HG02943 (cell line): Measurements from ENCODE around the gene SLC6A17.

Experiments used
- ATAC-seq: cut with Tn5 transposase; IDR thresholded peaks from one replicate; pipeline ENCODE4 v1.9.1; 2021; ENCODE audit warnings: mild to moderate bottlenecking, low read depth, moderate library complexity; ENCODE audit not compliant: unreplicated experiment

The SLC6A17 gene

GRCh38 chr1:110134050-110134595, 16.2 kb upstream of the SLC6A17 start:
- ATAC-seq, result no peak

DNA sequence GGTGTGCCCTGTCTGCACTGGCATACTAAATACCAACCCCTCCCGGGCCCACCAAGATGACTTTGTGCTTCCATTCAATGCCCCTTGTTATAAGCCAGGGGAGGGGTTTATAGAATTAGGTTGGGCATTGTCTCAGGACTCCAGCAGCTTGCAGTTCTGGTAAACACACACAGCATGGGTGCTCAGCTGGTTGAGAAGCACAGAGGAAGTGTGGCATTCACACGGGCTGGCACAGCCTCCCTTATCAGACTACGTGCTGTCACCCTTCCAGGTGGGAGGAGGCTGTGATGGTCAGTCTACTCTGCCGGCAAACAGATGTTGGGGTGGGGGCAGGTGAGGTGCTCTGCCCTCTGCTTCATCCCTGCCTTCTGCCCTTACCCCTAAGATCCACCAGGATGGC, 15.0 kb upstream of the SLC6A17 start:
- ATAC-seq, result no peak

- no peak for ATAC-seq
Observed at GRCh38 chr1:110135666-110136065, 14.6 kb upstream of the SLC6A17 start.

- ATAC-seq, result no peak
Observed at GRCh38 chr1:110136911-110137310, 13.4 kb upstream of the SLC6A17 start.

DNA sequence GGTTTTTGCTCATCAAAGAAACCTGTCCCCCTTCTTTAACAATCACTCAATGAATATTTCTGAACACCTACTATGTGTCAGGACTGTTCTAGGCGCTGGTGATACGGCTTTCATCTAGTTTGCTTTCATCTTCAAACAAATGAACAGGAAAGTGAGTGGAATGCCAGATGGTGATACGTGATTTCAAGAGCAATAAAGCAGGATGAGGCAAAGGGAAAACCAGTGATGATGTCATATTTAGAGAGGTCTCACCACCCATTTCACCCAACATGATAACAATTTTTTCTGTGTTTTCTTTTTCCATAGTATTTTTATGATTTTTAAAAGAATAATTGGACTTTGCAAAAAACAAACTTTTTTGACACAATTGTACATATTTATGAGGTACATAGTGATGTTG, 11.3 kb upstream of the SLC6A17 start:
- ATAC-seq, result no peak

DNA sequence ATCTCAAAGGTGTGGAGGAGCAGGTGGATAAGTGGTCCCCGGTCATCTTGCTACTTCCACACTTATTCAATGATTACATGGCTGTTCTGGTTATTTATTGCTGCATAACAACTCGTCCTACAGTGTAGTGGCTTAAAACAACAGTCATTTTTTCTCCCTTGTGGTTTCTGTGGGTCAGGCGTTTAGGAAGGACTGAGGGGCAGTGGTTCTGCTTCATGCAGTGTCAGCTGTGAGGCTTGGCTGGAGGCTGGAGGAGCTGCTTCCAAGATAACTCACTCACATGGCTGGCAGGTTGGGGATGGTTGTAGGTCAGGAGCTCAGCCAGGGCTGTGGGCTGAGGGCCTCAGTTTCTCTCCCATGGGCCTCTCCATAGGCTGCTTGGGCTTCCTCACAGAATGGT, 5.9 kb upstream of the SLC6A17 start:
- ATAC-seq, result no peak

- ATAC-seq, result no peak
Observed at GRCh38 chr1:110148961-110149360, 1.3 kb upstream of the SLC6A17 start.

DNA sequence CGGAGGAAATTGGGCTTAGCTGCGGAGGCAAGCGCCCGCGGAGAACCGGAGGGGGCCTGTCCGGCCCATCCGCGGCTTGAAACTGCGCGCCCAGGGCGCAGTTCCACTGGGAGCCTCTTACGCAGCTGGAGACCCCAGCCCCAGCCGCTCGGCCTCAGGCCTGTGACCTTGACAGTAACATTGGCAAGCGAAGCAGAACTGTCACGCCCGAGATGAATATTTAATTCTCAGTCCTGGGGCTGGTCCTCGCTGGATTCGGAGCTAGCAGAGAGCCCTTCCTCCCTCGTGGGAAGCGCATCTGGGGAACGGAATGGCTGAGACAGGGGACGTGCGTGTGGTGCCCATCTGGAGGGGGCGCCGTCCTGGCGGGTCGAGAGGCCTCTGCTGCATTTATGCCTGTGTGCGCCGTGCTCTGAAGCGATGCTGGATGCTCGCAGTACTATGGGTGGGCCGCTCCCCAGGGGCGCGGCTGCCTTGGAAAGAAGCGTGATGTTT, 928 bp downstream of the SLC6A17 start:
- ATAC-seq, result no peak

DNA sequence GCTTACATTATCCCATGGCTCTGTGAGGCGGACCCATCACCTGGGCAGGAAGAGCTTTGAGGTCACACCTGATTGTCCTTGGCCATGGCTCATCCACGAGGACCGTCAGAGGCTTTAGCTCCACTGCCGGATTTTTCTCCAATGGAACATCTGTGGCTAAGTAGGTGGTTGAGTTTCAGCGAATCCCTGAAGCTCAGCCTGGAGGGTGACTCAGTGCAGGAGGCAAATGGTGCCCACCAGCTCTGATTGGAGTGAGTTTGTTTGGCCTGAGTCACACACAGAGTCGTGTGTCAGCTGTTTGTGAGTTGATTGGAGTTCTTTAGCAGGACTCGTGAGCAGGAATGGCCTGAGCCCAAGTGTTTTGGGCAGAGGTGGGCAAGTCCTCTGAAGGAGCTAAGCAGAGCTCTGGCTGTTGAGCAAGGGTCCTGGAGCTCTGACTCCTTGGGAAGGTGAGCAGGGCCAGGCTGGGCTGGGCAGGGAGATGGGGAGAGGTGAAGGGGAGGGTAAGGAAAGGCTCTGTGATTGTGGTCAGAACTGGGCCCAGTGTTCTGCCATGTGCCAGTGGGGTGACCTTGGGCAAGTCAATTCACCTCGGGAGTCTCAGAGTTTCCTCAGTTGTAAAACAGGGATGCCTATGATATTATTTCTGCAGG, 2.0 kb downstream of the SLC6A17 start:
- no peak for ATAC-seq

GRCh38 chr1:110153407-110153950, 3.2 kb downstream of the SLC6A17 start:
- no peak for ATAC-seq

DNA sequence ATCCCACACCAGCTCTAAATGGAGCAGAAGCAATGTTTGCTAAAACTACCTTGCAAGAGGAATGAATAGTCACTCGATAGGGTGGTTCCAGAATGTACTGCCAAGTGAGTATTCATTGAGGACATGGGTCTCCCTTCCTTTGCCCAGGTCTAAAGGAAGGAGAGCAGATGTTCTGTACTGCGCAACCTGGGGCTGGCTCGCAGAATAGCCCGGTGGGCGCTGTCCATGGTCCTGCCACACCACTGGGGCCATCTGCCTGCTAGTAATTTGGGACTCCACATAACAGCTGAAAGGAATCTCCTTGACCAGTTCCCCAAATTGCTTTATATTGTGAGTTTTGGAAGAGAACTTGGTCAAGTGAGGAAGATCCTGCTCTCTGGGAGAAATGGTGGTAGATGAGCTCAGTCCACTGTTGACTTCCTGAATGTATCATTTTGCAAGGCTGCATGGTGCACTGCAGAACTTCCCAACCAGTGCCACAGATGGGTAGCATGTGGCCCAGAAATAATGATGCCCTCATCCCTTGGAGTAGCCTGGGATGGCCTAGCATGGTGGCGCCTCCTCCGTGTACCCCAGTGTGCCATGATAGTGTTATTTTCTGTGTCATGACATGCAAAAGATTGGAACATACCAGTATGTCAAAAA, 5.7 kb downstream of the SLC6A17 start:
- ATAC-seq, result no peak

DNA sequence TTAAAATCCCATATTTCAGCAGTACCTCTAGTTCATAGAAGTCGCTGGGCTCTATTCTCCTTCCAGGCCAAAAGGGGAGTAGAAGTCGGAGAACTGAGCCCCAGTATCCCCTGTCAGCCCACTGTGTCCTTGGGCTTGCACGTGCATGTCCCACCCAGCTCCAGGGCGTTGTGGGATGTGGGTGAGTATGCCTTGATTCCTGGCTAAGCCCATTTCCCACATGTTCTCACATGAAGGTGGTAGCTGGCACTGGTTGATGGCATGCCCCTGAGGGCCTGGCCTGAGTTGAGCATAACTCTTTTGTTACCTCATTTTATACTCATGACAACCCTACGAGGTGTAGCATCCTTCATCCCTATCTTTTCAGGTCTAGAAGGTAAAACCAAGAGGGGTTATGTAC, 8.0 kb downstream of the SLC6A17 start:
- ATAC-seq, result no peak

- ATAC-seq, result no peak
Observed at GRCh38 chr1:110159168-110159567, 8.9 kb downstream of the SLC6A17 start.

GRCh38 chr1:110160538-110161100, 10.3 kb downstream of the SLC6A17 start:
- ATAC-seq, result no peak

DNA sequence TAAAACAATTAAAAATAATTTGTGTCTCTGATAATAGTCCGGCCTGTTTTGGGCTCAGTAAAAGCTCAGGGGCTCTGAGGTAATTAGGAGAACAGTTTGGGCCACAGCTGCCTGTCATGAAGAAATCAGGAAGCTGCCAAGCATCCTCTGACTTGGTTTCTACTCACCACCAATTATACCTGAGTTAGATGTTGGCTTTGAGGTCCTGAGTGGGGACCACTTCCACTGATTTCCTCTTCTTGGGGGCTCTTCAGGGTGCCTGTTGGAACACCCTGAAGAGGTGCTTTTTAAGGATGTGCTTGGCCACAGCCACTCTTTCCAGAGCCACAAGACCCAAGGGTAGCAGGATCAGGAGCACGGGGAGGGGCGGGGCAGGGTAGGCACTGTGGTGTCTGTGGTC, 10.9 kb downstream of the SLC6A17 start:
- ATAC-seq, result no peak

DNA sequence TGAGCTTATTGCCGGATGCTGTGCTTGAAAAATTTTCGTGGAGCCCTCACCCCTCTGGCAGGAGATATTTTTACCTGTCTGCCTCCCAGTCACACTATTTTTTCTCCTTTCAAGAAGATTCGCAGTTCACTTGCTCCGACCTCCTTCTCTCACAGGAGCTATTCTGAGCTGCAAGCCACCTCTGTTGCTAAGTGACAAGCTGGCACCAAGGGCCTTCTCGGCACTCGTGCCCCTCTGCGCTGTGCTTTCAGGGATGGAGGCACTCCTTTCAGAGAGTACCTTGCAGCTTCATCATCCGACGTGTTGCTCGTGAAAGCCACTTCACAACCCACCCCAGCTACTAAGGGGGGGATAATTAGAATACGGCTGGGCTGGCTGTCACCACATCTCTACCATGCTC, 11.6 kb downstream of the SLC6A17 start:
- ATAC-seq, result no peak

GRCh38 chr1:110163591-110163990, 13.3 kb downstream of the SLC6A17 start:
- ATAC-seq, result no peak

GRCh38 chr1:110164725-110165350, 14.5 kb downstream of the SLC6A17 start:
- ATAC-seq, result no peak

DNA sequence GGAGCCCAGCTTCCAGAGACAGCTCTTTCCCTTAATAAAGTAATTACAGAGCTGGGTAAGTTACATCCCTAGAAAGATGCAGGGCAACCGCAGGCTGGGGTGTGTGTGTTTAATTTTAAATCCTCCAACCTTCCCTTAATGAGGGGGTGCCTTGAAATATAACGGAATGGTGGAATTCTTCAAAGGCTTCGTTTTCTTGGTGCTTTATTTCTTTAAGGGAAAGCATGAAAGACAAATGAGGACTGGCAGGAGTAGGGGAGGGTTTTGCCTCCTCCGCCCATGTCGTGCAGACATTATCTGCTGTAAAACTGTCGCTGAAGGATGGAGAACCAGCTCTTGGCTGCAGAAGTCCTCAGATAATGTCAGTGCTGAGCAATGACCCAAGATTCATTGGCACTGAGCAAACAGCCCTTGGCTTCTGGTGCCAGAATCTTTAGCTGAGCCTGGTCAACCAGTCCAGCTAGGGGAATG, 15.5 kb downstream of the SLC6A17 start:
- ATAC-seq, result no peak

GRCh38 chr1:110166861-110167260, 16.6 kb downstream of the SLC6A17 start:
- ATAC-seq, result no peak
